GM12892 (cell line): ENCODE data around the gene HELLS.

Source experiments
- POLR2A ChIP-seq: IDR thresholded peaks from 2 replicates; pipeline ENCODE4 v1.6.1; 2011; ENCODE audit warnings: low read depth, low read length, control low read depth
- TAF1 ChIP-seq: IDR thresholded peaks from 2 replicates; pipeline ENCODE4 v1.6.1; 2011; ENCODE audit warnings: low read depth, mild to moderate bottlenecking, control low read depth, low read length, borderline replicate concordance

GRCh38 chr10:94639902-94640301, 94.3 kb downstream of the HELLS start:
- no peak for TF ChIP-seq POLR2A
- no peak for TF ChIP-seq TAF1
